ENCODE data around the gene LMO7.

DNA sequence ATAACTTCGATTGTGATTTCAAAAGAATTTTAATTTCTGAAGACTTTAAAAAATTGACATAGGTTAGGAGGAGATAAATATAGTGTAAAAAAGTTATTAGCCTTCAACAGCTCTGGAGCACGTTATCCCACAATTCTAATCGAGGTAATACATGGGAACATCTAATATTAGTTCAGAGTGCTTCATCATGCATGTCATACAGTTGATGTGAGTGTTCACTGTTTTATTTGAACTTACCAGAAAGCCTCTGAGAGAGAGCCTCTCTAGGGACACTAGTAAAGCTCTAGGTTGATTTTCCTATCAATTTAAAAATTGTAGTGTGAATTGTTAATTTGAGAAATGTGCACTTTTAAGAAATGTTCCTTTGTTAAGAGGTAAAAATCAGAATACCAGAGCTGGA is 140.4 kb downstream of the LMO7 start:
- TF ChIP-seq, protein P1, sequence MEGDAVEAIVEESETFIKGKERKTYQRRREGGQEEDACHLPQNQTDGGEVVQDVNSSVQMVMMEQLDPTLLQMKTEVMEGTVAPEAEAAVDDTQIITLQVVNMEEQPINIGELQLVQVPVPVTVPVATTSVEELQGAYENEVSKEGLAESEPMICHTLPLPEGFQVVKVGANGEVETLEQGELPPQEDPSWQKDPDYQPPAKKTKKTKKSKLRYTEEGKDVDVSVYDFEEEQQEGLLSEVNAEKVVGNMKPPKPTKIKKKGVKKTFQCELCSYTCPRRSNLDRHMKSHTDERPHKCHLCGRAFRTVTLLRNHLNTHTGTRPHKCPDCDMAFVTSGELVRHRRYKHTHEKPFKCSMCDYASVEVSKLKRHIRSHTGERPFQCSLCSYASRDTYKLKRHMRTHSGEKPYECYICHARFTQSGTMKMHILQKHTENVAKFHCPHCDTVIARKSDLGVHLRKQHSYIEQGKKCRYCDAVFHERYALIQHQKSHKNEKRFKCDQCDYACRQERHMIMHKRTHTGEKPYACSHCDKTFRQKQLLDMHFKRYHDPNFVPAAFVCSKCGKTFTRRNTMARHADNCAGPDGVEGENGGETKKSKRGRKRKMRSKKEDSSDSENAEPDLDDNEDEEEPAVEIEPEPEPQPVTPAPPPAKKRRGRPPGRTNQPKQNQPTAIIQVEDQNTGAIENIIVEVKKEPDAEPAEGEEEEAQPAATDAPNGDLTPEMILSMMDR (IDR thresholded peaks at IDR 0.05) = no peak
- no peak for TF ChIP-seq POLR2A (IDR thresholded peaks at IDR 0.05)
